Measurements from ENCODE around the gene RNF41. TPM values are rescaled to one million over a fixed set of nuclear protein-coding genes. Genes with fewer than 3 reads are reported as not detected.
A peak's percentile ranks its signal among the peaks of the same experiment; 100 is the strongest.
"Not testable (repeated sequence)": the region's sequence is repeated elsewhere in the genome, so short reads cannot be mapped to it uniquely, and the experiment has no call there.

RNF41 gene
- total RNA-seq = 112 and 131 TPM in 2 replicates

DNA sequence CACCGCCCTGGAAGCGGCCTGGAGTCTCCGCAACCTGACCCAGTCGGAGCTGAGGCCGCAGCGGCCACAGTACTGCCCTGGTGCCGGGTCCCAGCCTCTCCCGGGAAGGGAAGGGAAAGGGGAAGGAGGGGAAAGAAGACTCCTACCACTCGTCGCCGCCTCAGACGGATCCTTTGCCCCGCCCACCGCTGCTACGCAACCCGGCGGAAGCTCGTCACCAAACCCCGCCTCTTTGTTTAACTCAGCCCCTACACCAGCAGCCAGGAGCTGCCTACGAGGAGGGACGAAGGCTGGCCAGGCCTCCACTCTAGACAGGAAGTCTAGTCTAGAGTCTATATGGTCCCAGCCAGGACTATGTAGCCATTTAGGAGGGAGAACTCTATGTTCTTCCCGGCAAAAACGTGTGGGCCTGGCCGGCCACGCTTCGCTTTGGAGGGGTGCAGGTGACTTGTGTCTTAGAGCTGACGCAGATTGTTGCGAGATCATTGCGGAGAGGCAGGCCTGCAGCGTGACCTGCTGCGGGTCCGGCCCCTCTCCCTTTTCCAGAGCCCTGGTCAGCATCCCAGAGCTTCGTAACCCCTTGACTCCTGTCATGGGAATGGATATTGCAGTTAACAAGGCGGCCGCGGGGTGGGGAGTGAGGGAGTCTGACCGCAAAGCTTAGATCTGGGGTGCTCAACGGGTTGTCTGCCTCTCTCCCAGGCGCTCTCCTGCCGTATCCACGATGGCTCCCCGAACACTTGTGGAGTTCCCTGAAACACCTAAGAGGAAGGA is at the start of gene RNF41:
TSS of gene RNF41 (minus strand) at position 166 of the 774 bp plus-strand sequence. CDS start 7,875 bp downstream, outside the sequence.
- DNase-seq (ENCODE audit: low read depth) = peak; percentile 99
- no peak for TF ChIP-seq CTCF (IDR thresholded peaks at IDR 0.05; ENCODE audit: insufficient read depth, low read depth, low read length)
- H3K4me3 ChIP-seq (ENCODE audit: low read depth, low read length) = peak within 1 kb of the TSS; percentile 88

DNA sequence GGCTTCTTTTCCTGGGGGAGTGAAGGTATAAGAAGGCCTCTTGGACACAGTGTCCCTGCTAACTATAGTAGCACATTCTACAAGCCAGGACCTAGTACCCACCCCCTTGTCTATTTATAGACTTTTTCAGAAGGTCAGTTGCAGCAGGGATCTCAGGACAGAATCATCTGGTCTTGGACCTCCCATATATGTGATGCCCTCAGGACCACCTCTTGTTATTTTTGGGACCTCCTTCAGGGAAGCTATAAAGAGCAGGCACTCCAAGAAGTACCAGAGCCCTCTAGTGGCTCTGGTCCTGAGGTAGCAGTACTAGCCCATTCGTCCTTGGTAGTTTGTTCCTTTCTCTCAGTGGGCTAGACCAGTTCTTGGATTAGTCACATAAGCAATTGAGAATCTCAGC is 49.3 kb upstream of the RNF41 start:
- peak; percentile 17 for DNase-seq (ENCODE audit: low read depth)
- no peak overlapping the region for H3K4me3 ChIP-seq (ENCODE audit: low read depth, low read length)
- TF ChIP-seq CTCF (IDR thresholded peaks at IDR 0.05; ENCODE audit: insufficient read depth, low read depth, low read length) = peak; percentile 60

DNA sequence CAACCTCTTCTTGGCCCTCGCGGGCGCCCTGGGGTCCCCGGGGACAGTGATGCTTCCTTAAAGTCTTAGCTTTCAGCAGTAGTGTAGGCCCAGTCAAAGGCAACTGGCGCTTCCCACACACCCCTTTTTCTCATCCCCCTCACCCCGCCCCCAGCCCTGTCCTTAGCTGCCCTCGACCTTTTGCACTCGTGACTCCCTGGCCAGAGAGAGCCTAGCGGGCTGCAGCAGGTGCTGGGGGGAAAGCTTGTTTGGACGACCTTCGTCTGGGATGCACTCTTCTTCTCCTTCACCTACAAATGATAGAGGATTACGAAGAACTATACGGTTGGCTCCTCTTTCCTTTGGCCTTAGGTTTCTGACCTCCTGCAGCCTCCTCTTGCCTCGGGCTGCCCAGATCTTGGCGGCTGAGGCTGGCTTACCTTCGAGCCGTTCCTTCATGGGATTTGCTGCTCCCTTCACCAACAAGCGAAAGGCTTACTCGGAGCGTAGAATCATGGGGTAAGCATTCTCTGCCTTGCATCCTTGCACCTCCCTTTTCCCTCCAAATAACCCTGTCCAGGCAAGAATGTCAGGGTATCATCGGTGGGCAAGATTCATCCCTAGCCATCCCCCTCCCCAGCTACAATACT is 45.8 kb upstream of the RNF41 start:
- no peak for DNase-seq (ENCODE audit: low read depth)
- H3K4me3 ChIP-seq (ENCODE audit: low read depth, low read length) = peak overlapping the region; percentile 70
- no peak for TF ChIP-seq CTCF (IDR thresholded peaks at IDR 0.05; ENCODE audit: insufficient read depth, low read depth, low read length)

DNA sequence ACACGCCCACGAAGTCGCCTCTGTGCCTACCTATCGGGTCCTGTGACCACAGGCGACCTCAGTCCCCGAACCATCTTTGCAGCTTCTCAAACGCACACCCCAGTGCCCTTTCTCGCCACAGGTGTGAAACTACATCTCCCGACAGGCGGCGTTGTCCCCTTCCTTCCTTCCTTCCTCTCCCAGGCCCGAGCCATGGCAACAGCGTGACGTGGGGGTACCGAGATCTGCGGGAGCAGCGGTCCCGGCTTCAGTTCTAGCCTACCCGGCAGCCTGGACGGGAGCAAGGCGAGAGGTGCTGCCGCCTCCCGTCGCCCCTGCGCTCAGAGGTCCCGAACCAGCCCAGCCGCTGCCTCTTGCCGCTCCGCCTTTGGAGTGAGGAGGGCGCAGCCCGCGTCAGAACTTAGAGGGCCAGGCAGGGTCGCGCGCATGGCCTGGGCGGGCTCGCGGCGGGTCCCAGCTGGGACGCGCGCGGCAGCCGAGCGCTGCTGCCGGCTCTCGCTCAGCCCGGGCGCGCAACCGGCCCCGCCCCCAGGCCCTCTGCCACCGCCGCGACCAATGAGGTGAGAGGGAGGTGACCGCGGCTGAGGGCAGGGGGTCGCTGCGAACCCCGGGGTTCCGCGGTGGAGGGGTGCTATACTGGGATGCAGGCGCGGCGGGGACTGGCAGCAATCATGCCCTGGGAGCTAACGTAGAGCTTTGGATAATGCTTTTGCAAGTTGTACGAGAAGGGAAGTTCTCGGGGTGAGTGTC is 45.1 kb upstream of the RNF41 start, which contains the start of gene COQ10A:
TSS of gene COQ10A (plus strand) at position 250 of the 750 bp plus-strand sequence. CDS start at position 427, 177 bp downstream.
- peak; percentile 90 for DNase-seq (ENCODE audit: low read depth)

GRCh38 chr12:56266068-56266692 is 44.5 kb upstream of the RNF41 start:
- peak overlapping the region; percentile 70 for H3K4me3 ChIP-seq (ENCODE audit: low read depth, low read length)
- peak; percentile 15 for DNase-seq (ENCODE audit: low read depth)

More for the DNA sequence above, 45.1 kb upstream of the RNF41 start, which contains the start of gene COQ10A:
- peak within 1 kb of the TSS; percentile 70 for H3K4me3 ChIP-seq (ENCODE audit: low read depth, low read length)
- peak; percentile 78 for TF ChIP-seq CTCF (IDR thresholded peaks at IDR 0.05; ENCODE audit: insufficient read depth, low read depth, low read length)

- DNase-seq (ENCODE audit: low read depth); H3K4me3 ChIP-seq (ENCODE audit: low read depth, low read length): not testable (repeated sequence)
These were observed 41.2 kb upstream of the RNF41 start for GRCh38 chr12:56262955-56263354.

DNA sequence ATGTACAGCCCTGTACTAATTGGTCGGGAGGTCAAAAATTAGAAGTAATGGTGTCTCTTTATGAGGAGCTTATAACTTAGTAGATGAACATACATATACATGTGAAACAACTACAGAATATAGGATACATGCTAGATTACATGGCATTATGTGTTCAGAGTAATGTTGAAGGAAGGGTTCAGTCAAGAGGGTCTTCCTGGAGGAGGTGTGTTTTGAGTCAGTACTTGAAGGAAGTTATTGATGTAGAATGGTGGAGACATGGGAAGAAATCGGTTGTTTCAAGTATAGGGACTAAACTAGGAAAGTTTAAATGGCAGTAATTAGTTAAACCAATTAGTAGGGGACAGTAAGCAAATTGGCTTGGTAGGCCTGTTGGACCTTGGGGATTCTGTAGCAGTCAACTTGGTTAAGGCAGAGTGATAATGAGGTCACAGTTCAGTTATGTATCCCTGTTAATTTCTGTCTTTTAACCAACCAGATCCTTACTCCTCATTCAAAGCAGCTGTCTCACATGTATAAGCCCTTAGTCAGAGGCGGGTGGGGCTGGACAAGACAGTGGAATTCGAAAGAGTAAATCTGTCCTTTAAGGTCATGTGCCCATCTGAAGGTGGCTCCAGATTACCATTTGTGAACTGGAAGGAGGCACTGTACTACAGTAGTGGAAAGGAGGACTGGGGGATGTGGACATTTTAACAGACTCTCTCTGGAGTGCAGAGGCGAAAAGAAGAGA is 39.9 kb upstream of the RNF41 start:
- TF ChIP-seq CTCF (IDR thresholded peaks at IDR 0.05; ENCODE audit: insufficient read depth, low read depth, low read length) = no peak
- H3K4me3 ChIP-seq (ENCODE audit: low read depth, low read length) = no peak overlapping the region
- peak; percentile 74 for DNase-seq (ENCODE audit: low read depth)
